ENCODE results near the gene NID2. TPM values are rescaled to one million over a fixed set of nuclear protein-coding genes. Genes with fewer than 3 reads are reported as not detected.

Gene NID2
- total and polyA plus RNA-seq, 2 donors (not counting 1 experiment from before 2014, with no cell fraction given) = not detected

GRCh38 chr14:52000696-52001095 is 68.2 kb downstream of the NID2 start:
- intact Hi-C loops (cut with micrococcal nuclease) = no loop called here
- no peak overlapping the region for H2AFZ ChIP-seq (ENCODE audit: insufficient read depth, low read depth, low read length, poor library complexity, severe bottlenecking)
- WGBS (ENCODE audit: insufficient coverage) = no CpG with 5 or more reads among the region's 3 CpGs

GRCh38 chr14:52000019-52000582 is 68.8 kb downstream of the NID2 start:
- intact Hi-C loops (cut with micrococcal nuclease) = no loop called here
- Histone ChIP-seq H3K9me3 (ENCODE audit: control extremely low read depth in 1 of 3, control insufficient read depth in 2 of 3, insufficient read depth in 1 of 3, low read length in 2 of 3) (no peaks in the 10 kb centered on the region), H4K20me1 (ENCODE audit: control insufficient read depth, insufficient read depth, low read length, poor library complexity, severe bottlenecking) (peaks cover 21% of the 10 kb centered on the region), H2AFZ (ENCODE audit: insufficient read depth, low read depth, low read length, poor library complexity, severe bottlenecking) (no peak overlapping the region), H3K36me3 (replicated peaks in 1 of 2; ENCODE audit: control extremely low read depth in 1 of 2, control insufficient read depth in 1 of 2, extremely low read depth in 1 of 2, insufficient read depth in 2 of 2, low read length in 1 of 2) (peaks cover 23 to 79% of the 10 kb centered on the region in 2 experiments), H3K4me1 (ENCODE audit: control insufficient read depth in 2 of 2, insufficient read depth in 2 of 2, low read length in 2 of 2) (no peaks in the 10 kb centered on the region), H3K4me2 (replicated peaks; ENCODE audit: low read depth, low read length, poor library complexity, severe bottlenecking) (no peak overlapping the region), H3K4me3 (ENCODE audit: control extremely low read depth in 1 of 5, extremely low read depth in 1 of 5, insufficient read depth in 1 of 5, low read depth in 2 of 5, low read length in 4 of 5) (no peak overlapping the region), H3K79me2 (ENCODE audit: control insufficient read depth, insufficient read depth, low read length) (peaks cover 9% of the 10 kb centered on the region), H3K9ac (ENCODE audit: low read length) (no peak overlapping the region), H3K27ac (ENCODE audit: low read length in 2 of 2) (no peak overlapping the region), H3K27me3 (replicated peaks in 1 of 4; ENCODE audit: control extremely low read depth in 1 of 4, control insufficient read depth in 3 of 4, insufficient read depth in 4 of 4, low read length in 3 of 4) (no peaks in the 10 kb centered on the region)
- POLR2A ChIA-PET = no interaction called here
- no peaks in the 10 kb centered on the region for H3K27me3 Mint-ChIP-seq
- TF ChIP-seq CTCF (IDR thresholded peaks at IDR 0.05) = no peak
- TF ChIP-seq EZH2 (IDR thresholded peaks at IDR 0.05; ENCODE audit: borderline replicate concordance, insufficient read depth, low read depth, low read length, poor library complexity, severe bottlenecking) = no peak
- ATAC-seq (ENCODE audit: low read depth) = no peak
- CTCF ChIA-PET = no interaction called here
- no peaks in the 10 kb centered on the region for H3K4me1 Mint-ChIP-seq
- no peaks in the 10 kb centered on the region for H3K9me3 Mint-ChIP-seq (ENCODE audit: insufficient read depth)
- no peak for DNase-seq
- no CpG with 5 or more reads among the region's 3 CpGs for WGBS (ENCODE audit: insufficient coverage)
- no peak overlapping the region for H3K27ac Mint-ChIP-seq
- H3K4me3 Mint-ChIP-seq = no peak overlapping the region

More at GRCh38 chr14:52000696-52001095, 68.2 kb downstream of the NID2 start:
- no peaks in the 10 kb centered on the region for H3K27me3 ChIP-seq (replicated peaks in 1 of 4; ENCODE audit: control extremely low read depth in 1 of 4, control insufficient read depth in 3 of 4, insufficient read depth in 4 of 4, low read length in 3 of 4)
- H3K27ac ChIP-seq (ENCODE audit: low read length in 2 of 2) = no peak overlapping the region
- peaks cover 21% of the 10 kb centered on the region for H4K20me1 ChIP-seq (ENCODE audit: control insufficient read depth, insufficient read depth, low read length, poor library complexity, severe bottlenecking)
- ATAC-seq (ENCODE audit: low read depth) = no peak
- H3K4me1 ChIP-seq (ENCODE audit: control insufficient read depth in 2 of 2, insufficient read depth in 2 of 2, low read length in 2 of 2) = no peaks in the 10 kb centered on the region
- Mint-ChIP-seq H3K27ac (no peak overlapping the region), H3K27me3 (no peaks in the 10 kb centered on the region), H3K9me3 (ENCODE audit: insufficient read depth) (no peaks in the 10 kb centered on the region), H3K4me3 (no peak overlapping the region), H3K4me1 (no peaks in the 10 kb centered on the region)
- H3K9me3 ChIP-seq (ENCODE audit: control extremely low read depth in 1 of 3, control insufficient read depth in 2 of 3, insufficient read depth in 1 of 3, low read length in 2 of 3) = no peaks in the 10 kb centered on the region
- peaks cover 4% of the 10 kb centered on the region for H3K79me2 ChIP-seq (ENCODE audit: control insufficient read depth, insufficient read depth, low read length)
- ChIA-PET POLR2A (interaction anchor here (0.5 kb wide), 1 partner anchor 1310 kb away, joined by 10 read pairs; no protein-coding TSS in a partner anchor), CTCF (no interaction called here)
- no peak overlapping the region for H3K9ac ChIP-seq (ENCODE audit: low read length)
- H3K4me3 ChIP-seq (ENCODE audit: control extremely low read depth in 1 of 5, extremely low read depth in 1 of 5, insufficient read depth in 1 of 5, low read depth in 2 of 5, low read length in 4 of 5) = no peak overlapping the region
- H3K4me2 ChIP-seq (replicated peaks; ENCODE audit: low read depth, low read length, poor library complexity, severe bottlenecking) = no peak overlapping the region
- DNase-seq = no peak
- TF ChIP-seq EZH2 (IDR thresholded peaks at IDR 0.05; ENCODE audit: borderline replicate concordance, insufficient read depth, low read depth, low read length, poor library complexity, severe bottlenecking) (no peak), CTCF (IDR thresholded peaks at IDR 0.05) (no peak)
- peaks cover 24 to 80% of the 10 kb centered on the region in 2 experiments for H3K36me3 ChIP-seq (replicated peaks in 1 of 2; ENCODE audit: control extremely low read depth in 1 of 2, control insufficient read depth in 1 of 2, extremely low read depth in 1 of 2, insufficient read depth in 2 of 2, low read length in 1 of 2)

Data from B cell (primary cell).